Body of pancreas (tissue), 4 donors: ENCODE results near the gene LRRFIP1. TPM values are rescaled to one million over a fixed set of nuclear protein-coding genes. Genes with fewer than 3 reads are reported as not detected.

Source experiments
- ATAC-seq: fragments of 150-250 bp; one replicate; pipeline ENCODE4 v1.9.1; 2016
- DNase-seq, 4 donors: peaks; one replicate each; pipeline ENCODE4 v3.0.0-alpha.2; 2019
- H3K27ac ChIP-seq, 4 donors: fragments of 200-600 bp; sonication (generic); 1 replicate in 3 of 4; 2 replicates in 1 of 4; pipeline versions ENCODE4 v1.5.1 to v1.6.1; 2016 to 2019; ENCODE audit warnings: mild to moderate bottlenecking in 1 of 4, mixed read lengths in 1 of 4, moderate library complexity in 1 of 4
- H3K27me3 ChIP-seq, 2 donors: fragments of 200-600 bp; sonication (generic); one replicate each; pipeline ENCODE4 v1.6.0; 2016; ENCODE audit warnings: mild to moderate bottlenecking in 1 of 2
- H3K36me3 ChIP-seq, 2 donors: fragments of 200-600 bp; sonication (generic); replicated peaks in 1 of 2; 2 replicates each; pipeline ENCODE4 v1.5.1; 2016; ENCODE audit warnings: low read depth in 2 of 2; ENCODE audit not compliant: insufficient read depth in 1 of 2
- H3K4me1 ChIP-seq: fragments of 200-600 bp; sonication (generic); one replicate; pipeline ENCODE4 v1.6.0; 2016
- H3K4me3 ChIP-seq, 2 donors: fragments of 200-600 bp; sonication (generic); 1 replicate in 1 of 2; 2 replicates in 1 of 2; pipeline ENCODE4 v1.5.1; 2016 to 2019
- H3K9me3 ChIP-seq, 3 donors: fragments of 200-600 bp; sonication (generic); 1 replicate in 2 of 3; 2 replicates in 1 of 3; pipeline ENCODE4 v1.5.1; 2016
- CTCF ChIP-seq, 7 experiments: fragments of 450-650 bp in 4 of 7; fragments of 200-600 bp in 3 of 7; sonication (generic) in 3 of 7; IDR thresholded peaks; one replicate each; pipeline ENCODE4 v1.5.1; 2016 to 2019; ENCODE audit warnings: antibody characterized with exemption in 7 of 7
- POLR2A ChIP-seq, 3 donors: fragments of 450-650 bp; IDR thresholded peaks; one replicate each; pipeline ENCODE4 v1.6.1; 2016; ENCODE audit warnings: antibody characterized with exemption in 3 of 3, mild to moderate bottlenecking in 2 of 3
- WGBS, 2 donors: methylation state at CpG; one replicate each; pipeline ENCODE4 v1.1.5; 2017; 5-methylcytosine and 5-hydroxymethylcytosine counted together
- intact Hi-C: fragments of 100-400 bp; cut with DNase I; formaldehyde crosslinking; loops from one replicate; pipeline ENCODE4 v1.15.1; 2023
- total RNA-seq, 2 donors: library from RNA; depleted of rRNA; stranded (reverse); fragments of >200 nt; gene quantifications; one replicate each; pipeline ENCODE4 v1.1.0, GENCODE V29; 2016

Gene LRRFIP1
- total RNA-seq, 2 donors from 2014 or later = 49.8 to 57.1 TPM

DNA sequence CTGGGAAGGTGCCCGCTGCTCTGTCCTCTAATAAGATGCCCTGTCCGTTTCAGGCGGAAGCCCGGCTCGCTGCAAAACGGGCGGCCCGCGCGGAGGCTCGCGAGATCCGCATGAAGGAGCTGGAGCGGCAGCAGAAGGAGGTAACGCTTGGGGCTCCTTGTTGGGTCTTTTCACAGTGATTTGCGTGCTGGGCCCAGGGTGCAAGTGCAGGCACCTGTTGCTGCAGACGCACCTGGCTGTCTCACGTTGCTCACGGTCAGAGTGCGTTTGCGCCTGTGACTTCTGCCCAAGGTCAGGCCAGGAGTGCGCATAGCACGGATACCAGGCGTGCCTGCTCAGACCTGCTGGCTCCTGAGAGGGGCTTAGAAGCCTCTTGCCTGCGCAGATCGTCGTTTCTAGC is 81.1 kb downstream of the LRRFIP1 start:
- H3K27ac ChIP-seq = no peak overlapping the region

DNA sequence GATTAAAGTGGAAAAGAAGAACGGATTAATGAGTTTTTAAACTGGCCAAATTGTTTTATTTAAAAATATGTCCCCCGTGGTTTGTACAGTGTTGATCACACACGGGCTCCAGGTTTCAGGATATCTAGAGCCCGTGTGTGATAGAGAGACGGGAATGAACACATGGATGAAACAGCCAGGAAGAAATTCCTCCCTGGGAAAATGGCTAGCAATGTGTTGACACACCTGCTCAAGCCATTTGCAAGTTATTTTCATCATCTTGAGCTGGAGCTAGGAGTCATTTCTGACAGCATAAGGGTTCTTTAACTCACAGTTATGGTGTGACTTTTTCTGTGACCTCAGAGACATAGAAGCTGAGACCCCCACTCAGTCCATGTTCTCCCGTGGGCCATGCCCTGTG is 81.6 kb downstream of the LRRFIP1 start:
- WGBS, 2 donors = 65 to 70% methylated on average over 6 of the region's 6 CpGs
- no peaks in the 10 kb centered on the region for H3K4me1 ChIP-seq
- intact Hi-C loops = no loop called here
- peaks cover 0 to 6% of the 10 kb centered on the region in 2 donors for H3K36me3 ChIP-seq
- no peaks in the 10 kb centered on the region for H3K27me3 ChIP-seq
- no peaks in the 10 kb centered on the region for H3K9me3 ChIP-seq
- TF ChIP-seq CTCF (IDR thresholded peaks at IDR 0.05) (no peak), POLR2A (IDR thresholded peaks at IDR 0.05) (no peak)
- ATAC-seq = no peak
- H3K4me3 ChIP-seq = no peak overlapping the region
- DNase-seq = no peak
- no peak overlapping the region for H3K27ac ChIP-seq

More for the DNA sequence above, 81.1 kb downstream of the LRRFIP1 start:
- Histone ChIP-seq H3K9me3 (no peaks in the 10 kb centered on the region), H3K27me3 (no peaks in the 10 kb centered on the region), H3K4me3 (no peak overlapping the region), H3K36me3 (peaks cover 0 to 6% of the 10 kb centered on the region in 2 donors), H3K4me1 (peaks cover under 1% of the 10 kb centered on the region)
- ATAC-seq (no peak), DNase-seq (no peak)
- WGBS, 2 donors = 92 to 94% methylated on average over 27 of the region's 27 CpGs
- TF ChIP-seq CTCF (IDR thresholded peaks at IDR 0.05) (no peak), POLR2A (IDR thresholded peaks at IDR 0.05) (no peak)
- intact Hi-C loops = no loop called here

DNA sequence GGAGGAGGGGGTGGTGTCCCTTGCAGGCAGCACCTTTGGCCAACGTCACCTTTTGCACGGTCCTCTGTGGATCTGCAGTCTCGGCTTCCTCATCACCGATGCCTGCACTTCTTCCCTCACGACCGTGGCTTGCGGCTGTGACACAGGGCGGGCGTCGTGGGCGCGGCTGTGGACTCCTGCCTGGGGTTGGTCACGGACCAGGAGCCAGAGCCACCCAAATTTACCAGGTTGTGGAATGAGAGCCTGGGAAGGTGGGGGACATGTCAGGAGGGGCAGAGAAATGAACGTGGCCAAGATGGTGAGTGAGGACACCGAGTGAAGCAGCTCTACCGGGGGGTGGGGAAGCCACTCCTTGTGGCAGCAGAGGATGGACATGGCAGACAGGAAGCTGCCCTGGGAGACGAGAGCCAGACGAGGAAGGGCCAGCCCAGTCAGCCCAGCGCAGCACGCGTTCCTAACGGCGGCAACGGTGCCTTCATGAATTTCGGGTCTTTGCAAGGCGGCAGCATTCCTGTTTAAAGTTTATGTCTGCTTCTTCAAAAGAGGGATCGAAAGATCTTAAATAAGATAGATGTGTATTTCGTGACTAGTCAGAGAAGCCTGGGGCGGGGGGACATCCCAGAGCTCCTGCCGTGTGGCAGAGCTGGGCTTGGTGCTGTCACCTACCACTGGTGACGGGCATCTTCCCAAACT is 84.2 kb downstream of the LRRFIP1 start:
- 92 to 94% methylated on average over 31 of the region's 31 CpGs for WGBS, 2 donors
- H3K36me3 ChIP-seq = peaks cover 0 to 6% of the 10 kb centered on the region in 2 donors
- H3K4me1 ChIP-seq = peaks cover 14% of the 10 kb centered on the region
- H3K4me3 ChIP-seq = no peak overlapping the region
- TF ChIP-seq CTCF (IDR thresholded peaks at IDR 0.05) (no peak), POLR2A (IDR thresholded peaks at IDR 0.05) (no peak)
- intact Hi-C loops = no loop called here
- no peak overlapping the region for H3K27ac ChIP-seq
- no peaks in the 10 kb centered on the region for H3K27me3 ChIP-seq
- DNase-seq (no peak), ATAC-seq (no peak)
- no peaks in the 10 kb centered on the region for H3K9me3 ChIP-seq

- TF ChIP-seq CTCF (IDR thresholded peaks at IDR 0.05) (no peak), POLR2A (IDR thresholded peaks at IDR 0.05) (no peak)
- H3K9me3 ChIP-seq = no peaks in the 10 kb centered on the region
- ATAC-seq (no peak), DNase-seq (no peak)
- H3K4me1 ChIP-seq = peaks cover 14% of the 10 kb centered on the region
- peaks cover 0 to 6% of the 10 kb centered on the region in 2 donors for H3K36me3 ChIP-seq
- no peak overlapping the region for H3K27ac ChIP-seq
- H3K27me3 ChIP-seq = no peaks in the 10 kb centered on the region
- H3K4me3 ChIP-seq = no peak overlapping the region
- intact Hi-C loops = no loop called here
- 90 to 92% methylated on average over 26 of the region's 26 CpGs for WGBS, 2 donors
These were observed 85.3 kb downstream of the LRRFIP1 start for GRCh38 chr2:237712477-237713377.
